RWPE1 (cell line): ENCODE data around the gene SLC25A21.
A peak's percentile ranks its signal among the peaks of the same experiment; 100 is the strongest.
"Not testable (repeated sequence)": the region's sequence is repeated elsewhere in the genome, so short reads cannot be mapped to it uniquely, and the experiment has no call there.

Source experiments
- CTCF ChIA-PET: fragments of 350-600 bp; sonication (Branson Sonifier 250); formaldehyde crosslinking; extraction: SDS; loops from one replicate; lab custom pipeline; 2021; lab: Yijun Ruan, JAX
- POLR2A ChIA-PET: fragments of 400-600 bp; formaldehyde crosslinking; extraction: SDS; loops from one replicate; lab custom pipeline; 2020; ENCODE audit warnings: antibody characterized with exemption; ENCODE audit not compliant: low non-redundant PET; lab: Yijun Ruan, JAX
- DNase-seq: peaks from one replicate; pipeline ENCODE4 v3.0.0; 2012; ENCODE audit warnings: low spot score
- H3K27ac ChIP-seq: fragments of 450-650 bp; 2 replicates; pipeline ENCODE4 v1.5.1; 2017
- TF ChIP-seq, protein P1 (sequence below): fragments of 450-650 bp; conservative IDR thresholded peaks from 2 replicates; pipeline ENCODE4 v1.5.1; 2017; ENCODE audit warnings: low read depth, mild to moderate bottlenecking

SLC25A21 gene

GRCh38 chr14:36905272-36905888 lies 267.0 kb downstream of the SLC25A21 start:
- H3K27ac ChIP-seq, result no peak overlapping the region
- no peak for DNase-seq
- TF ChIP-seq, protein P1, sequence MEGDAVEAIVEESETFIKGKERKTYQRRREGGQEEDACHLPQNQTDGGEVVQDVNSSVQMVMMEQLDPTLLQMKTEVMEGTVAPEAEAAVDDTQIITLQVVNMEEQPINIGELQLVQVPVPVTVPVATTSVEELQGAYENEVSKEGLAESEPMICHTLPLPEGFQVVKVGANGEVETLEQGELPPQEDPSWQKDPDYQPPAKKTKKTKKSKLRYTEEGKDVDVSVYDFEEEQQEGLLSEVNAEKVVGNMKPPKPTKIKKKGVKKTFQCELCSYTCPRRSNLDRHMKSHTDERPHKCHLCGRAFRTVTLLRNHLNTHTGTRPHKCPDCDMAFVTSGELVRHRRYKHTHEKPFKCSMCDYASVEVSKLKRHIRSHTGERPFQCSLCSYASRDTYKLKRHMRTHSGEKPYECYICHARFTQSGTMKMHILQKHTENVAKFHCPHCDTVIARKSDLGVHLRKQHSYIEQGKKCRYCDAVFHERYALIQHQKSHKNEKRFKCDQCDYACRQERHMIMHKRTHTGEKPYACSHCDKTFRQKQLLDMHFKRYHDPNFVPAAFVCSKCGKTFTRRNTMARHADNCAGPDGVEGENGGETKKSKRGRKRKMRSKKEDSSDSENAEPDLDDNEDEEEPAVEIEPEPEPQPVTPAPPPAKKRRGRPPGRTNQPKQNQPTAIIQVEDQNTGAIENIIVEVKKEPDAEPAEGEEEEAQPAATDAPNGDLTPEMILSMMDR, result no peak
- ChIA-PET CTCF (no interaction called here), POLR2A (no interaction called here)

DNA sequence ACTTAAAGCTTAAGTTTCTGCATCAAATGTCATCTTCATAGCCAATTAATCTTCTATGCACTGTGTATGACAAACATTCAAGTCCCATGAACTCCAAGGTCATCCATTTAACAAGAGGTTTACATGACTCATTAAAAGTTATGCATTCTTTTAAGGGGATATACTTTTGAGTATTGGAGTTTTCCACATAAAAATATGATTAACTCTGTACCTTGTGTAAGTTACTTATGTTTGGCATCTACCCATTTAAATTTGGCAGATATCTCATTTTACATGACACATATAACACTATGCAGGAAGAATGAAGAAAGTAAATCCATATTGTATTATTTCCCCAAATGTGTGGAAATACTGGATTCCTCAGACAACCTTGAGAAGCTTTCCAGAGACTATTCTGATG lies 270.5 kb downstream of the SLC25A21 start:
- CTCF ChIA-PET, result no interaction called here
- no peak overlapping the region for H3K27ac ChIP-seq
- peak; percentile 2 for DNase-seq
- POLR2A ChIA-PET, result no interaction called here
- TF ChIP-seq, protein P1, result no peak

GRCh38 chr14:36900846-36901245 lies 271.6 kb downstream of the SLC25A21 start:
- CTCF ChIA-PET, result interaction anchor here (0.7 kb wide), 1 partner anchor 57 kb away, joined by 4 read pairs; no protein-coding TSS in a partner anchor
- POLR2A ChIA-PET, result no interaction called here
- no peak overlapping the region for H3K27ac ChIP-seq
- no peak for DNase-seq
- TF ChIP-seq, protein P1, result no peak

DNA sequence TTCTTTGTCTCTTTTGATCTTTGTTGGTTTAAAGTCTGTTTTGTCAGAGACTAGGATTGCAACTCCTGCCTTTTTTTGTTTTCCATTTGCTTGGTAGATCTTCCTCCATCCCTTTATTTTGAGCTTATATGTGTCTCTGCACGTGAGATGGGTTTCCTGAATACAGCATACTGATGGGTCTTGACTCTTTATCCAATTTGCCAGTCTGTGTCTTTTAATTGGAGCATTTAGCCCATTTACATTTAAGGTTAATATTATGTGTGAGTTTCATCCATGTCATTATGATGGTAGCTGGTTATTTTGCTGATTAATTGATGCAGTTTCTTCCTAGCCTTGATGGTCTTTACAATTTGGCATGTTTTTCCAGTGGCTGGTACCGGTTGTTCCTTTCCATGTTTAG lies 276.1 kb downstream of the SLC25A21 start:
- CTCF ChIA-PET, DNase-seq: not testable (repeated sequence)

DNA sequence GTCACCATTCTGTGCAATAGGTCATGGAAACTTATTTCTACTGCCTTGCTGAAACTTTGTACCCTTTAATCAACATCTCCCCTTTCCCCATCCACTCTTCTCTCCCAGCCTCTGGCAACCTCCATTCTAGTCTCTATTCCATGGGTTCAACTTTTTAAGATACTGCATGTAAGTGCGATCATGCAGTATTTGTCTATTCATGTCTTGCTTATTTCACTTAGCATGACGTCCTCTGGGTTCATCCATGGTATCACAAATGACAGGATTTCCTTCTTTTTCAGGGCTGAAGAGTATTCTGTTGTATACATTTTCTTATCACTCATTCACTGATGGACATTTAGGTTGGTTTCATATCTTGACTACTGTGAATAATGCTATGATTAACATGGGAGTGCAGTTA lies 288.4 kb downstream of the SLC25A21 start:
- CTCF ChIA-PET, result no interaction called here
- no peak for DNase-seq
- H3K27ac ChIP-seq, result no peak overlapping the region
- TF ChIP-seq, protein P1, result no peak
- POLR2A ChIA-PET, result no interaction called here

More for the DNA sequence above, 276.1 kb downstream of the SLC25A21 start:
- H3K27ac ChIP-seq, POLR2A ChIA-PET: not testable (repeated sequence)

GRCh38 chr14:36880276-36880675 lies 292.1 kb downstream of the SLC25A21 start:
- TF ChIP-seq, protein P1, result no peak
- no peak for DNase-seq
- ChIA-PET POLR2A (no interaction called here), CTCF (no interaction called here)
- H3K27ac ChIP-seq, result no peak overlapping the region

DNA sequence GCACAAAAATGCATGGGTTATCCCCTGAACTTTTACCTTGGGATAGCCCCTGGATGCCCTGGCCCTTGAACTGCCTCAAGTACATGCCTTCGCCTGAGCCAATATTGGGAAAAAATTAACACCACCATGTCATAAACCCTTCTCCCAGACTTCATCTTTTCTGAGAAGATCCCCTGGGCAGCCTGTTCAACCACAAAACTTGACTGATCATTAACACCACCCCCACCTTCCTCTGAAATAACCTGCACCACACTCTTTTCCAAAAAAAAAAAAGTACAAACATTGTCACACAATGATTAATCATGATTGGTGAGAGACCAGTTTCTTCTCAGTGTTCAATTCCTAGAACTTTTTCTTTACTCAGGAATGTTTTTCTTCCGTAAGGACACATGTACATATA lies 292.8 kb downstream of the SLC25A21 start:
- ChIA-PET CTCF (no interaction called here), POLR2A (no interaction called here)
- TF ChIP-seq, protein P1, result no peak
- no peak for DNase-seq
- no peak overlapping the region for H3K27ac ChIP-seq
